Endodermal cell (in vitro differentiated cells): Measurements from ENCODE around the gene TBXAS1. TPM values are rescaled to one million over a fixed set of nuclear protein-coding genes. Genes with fewer than 3 reads are reported as not detected.

Experiments used
- DNase-seq: peaks from one replicate; pipeline ENCODE4 v3.0.0-alpha.2; 2017
- H3K27ac ChIP-seq: 2 replicates; pipeline ENCODE4 v1.5.1; 2013; ENCODE audit warnings: mild to moderate bottlenecking, low read depth, low read length, moderate library complexity
- H3K27me3 ChIP-seq: 2 replicates; pipeline ENCODE4 v1.6.1; 2013; ENCODE audit warnings: mild to moderate bottlenecking, low read length, moderate library complexity; ENCODE audit not compliant: insufficient read depth, control insufficient read depth, poor library complexity, severe bottlenecking
- H3K36me3 ChIP-seq: 2 replicates; pipeline ENCODE4 v1.7.0; 2013; ENCODE audit warnings: mild to moderate bottlenecking, low read length, moderate library complexity; ENCODE audit not compliant: control insufficient read depth, insufficient read depth
- H3K4me1 ChIP-seq: one replicate; pipeline ENCODE4 v1.7.0; 2013; ENCODE audit warnings: low read length; ENCODE audit not compliant: control insufficient read depth, insufficient read depth
- H3K4me3 ChIP-seq: 2 replicates; pipeline ENCODE4 v1.5.1; 2013; ENCODE audit warnings: mild to moderate bottlenecking, low read length, moderate library complexity
- H3K9ac ChIP-seq: 2 replicates; pipeline ENCODE4 v1.6.1; 2013; ENCODE audit warnings: mild to moderate bottlenecking, low read length, moderate library complexity; ENCODE audit not compliant: poor library complexity, severe bottlenecking; ENCODE audit errors: extremely low read depth
- H3K9me3 ChIP-seq: 2 replicates; pipeline ENCODE4 v1.6.1; 2013; ENCODE audit warnings: mild to moderate bottlenecking, low read length, moderate library complexity; ENCODE audit not compliant: control insufficient read depth
- H3K27ac Mint-ChIP-seq: 2 replicates; pipeline ENCODE4 v1.8.0; 2020; ENCODE audit warnings: mixed read lengths
- H3K27me3 Mint-ChIP-seq: 2 replicates; pipeline ENCODE4 v1.8.0; 2021; ENCODE audit warnings: mild to moderate bottlenecking, mixed read lengths; ENCODE audit not compliant: insufficient read depth
- H3K36me3 Mint-ChIP-seq: 2 replicates; pipeline ENCODE4 v1.8.0; 2020; ENCODE audit warnings: low read depth, mixed read lengths
- H3K4me1 Mint-ChIP-seq: 2 replicates; pipeline ENCODE4 v1.8.0; 2020; ENCODE audit warnings: mixed read lengths
- H3K4me3 Mint-ChIP-seq: 2 replicates; pipeline ENCODE4 v1.8.0; 2020; ENCODE audit warnings: mild to moderate bottlenecking, moderate library complexity, mixed read lengths
- H3K9me3 Mint-ChIP-seq: 2 replicates; pipeline ENCODE4 v1.8.0; 2020; ENCODE audit warnings: mild to moderate bottlenecking, mixed read lengths
- CTCF ChIP-seq: fragments of 200-600 bp; sonication (generic); conservative IDR thresholded peaks from 2 replicates; pipeline ENCODE4 v1.5.0; 2021; ENCODE audit warnings: antibody characterized with exemption, mild to moderate bottlenecking
- WGBS, 2 experiments: methylation state at CpG; one replicate each; pipeline versions ENCODE4 v1.1.5 to v1.1.7; 2013; ENCODE audit warnings: missing lambda C conversion rate in 2 of 2, mixed read lengths in 1 of 2; ENCODE audit not compliant: insufficient coverage in 1 of 2, insufficient read length in 1 of 2; 5-methylcytosine and 5-hydroxymethylcytosine counted together
- total RNA-seq, 2 donors: library from RNA; stranded (reverse); fragmentation: NEBNext Ultra II Directional in 1 of 2; extraction: Animal tissue kit (Norgen Biotek cat#: 25700) in 1 of 2; gene quantifications; 2 replicates in 1 of 2; 3 replicates in 1 of 2; pipeline ENCODE4 v1.2.1, GENCODE V29; 2021

TBXAS1 gene
- total RNA-seq, 2 donors from 2014 or later = 7.6 to 13.5 TPM

GRCh38 chr7:139948167-139948566 is 119.1 kb downstream of the TBXAS1 start:
- 87% methylated on average over 2 of the region's 2 CpGs; no CpG with 5 or more reads in 1 of the 2 experiments for WGBS, 2 experiments
- H3K27me3 ChIP-seq = no peaks in the 10 kb centered on the region
- H3K36me3 Mint-ChIP-seq = peaks cover 2% of the 10 kb centered on the region
- no peaks in the 10 kb centered on the region for H3K4me1 ChIP-seq
- no peak overlapping the region for H3K4me3 Mint-ChIP-seq
- H3K27ac Mint-ChIP-seq = no peak overlapping the region
- H3K27me3 Mint-ChIP-seq = peaks cover 2% of the 10 kb centered on the region
- no peak for TF ChIP-seq CTCF
- H3K4me3 ChIP-seq = no peak overlapping the region
- H3K27ac ChIP-seq = no peak overlapping the region
- DNase-seq = no peak
- H3K4me1 Mint-ChIP-seq = peaks cover 2% of the 10 kb centered on the region
- peaks cover 18% of the 10 kb centered on the region for H3K9me3 Mint-ChIP-seq
- H3K9ac ChIP-seq = no peak overlapping the region
- peaks cover 18% of the 10 kb centered on the region for H3K9me3 ChIP-seq
- no peaks in the 10 kb centered on the region for H3K36me3 ChIP-seq

GRCh38 chr7:139948587-139949335 is 119.7 kb downstream of the TBXAS1 start:
- no peak for TF ChIP-seq CTCF
- Histone ChIP-seq H3K27me3 (no peaks in the 10 kb centered on the region), H3K9ac (no peak overlapping the region), H3K4me1 (no peaks in the 10 kb centered on the region), H3K27ac (no peak overlapping the region), H3K36me3 (no peaks in the 10 kb centered on the region), H3K9me3 (peaks cover 18% of the 10 kb centered on the region), H3K4me3 (no peak overlapping the region)
- H3K36me3 Mint-ChIP-seq = peaks cover 2% of the 10 kb centered on the region
- H3K4me3 Mint-ChIP-seq = no peak overlapping the region
- no peak for DNase-seq
- peaks cover 6% of the 10 kb centered on the region for H3K4me1 Mint-ChIP-seq
- H3K9me3 Mint-ChIP-seq = peaks cover 18% of the 10 kb centered on the region
- WGBS, 2 experiments = 93 to 96% methylated on average over 8 to 10 of the region's 10 CpGs
- peaks cover 2% of the 10 kb centered on the region for H3K27me3 Mint-ChIP-seq
- no peak overlapping the region for H3K27ac Mint-ChIP-seq

GRCh38 chr7:139949629-139950028 is 120.6 kb downstream of the TBXAS1 start:
- Mint-ChIP-seq H3K9me3 (peaks cover 18% of the 10 kb centered on the region), H3K4me1 (peaks cover 6% of the 10 kb centered on the region), H3K27me3 (peaks cover 2% of the 10 kb centered on the region), H3K4me3 (no peak overlapping the region), H3K27ac (no peak overlapping the region), H3K36me3 (peaks cover 2% of the 10 kb centered on the region)
- H3K4me3 ChIP-seq = no peak overlapping the region
- no peaks in the 10 kb centered on the region for H3K36me3 ChIP-seq
- H3K9ac ChIP-seq = no peak overlapping the region
- peaks cover 18% of the 10 kb centered on the region for H3K9me3 ChIP-seq
- WGBS, 2 experiments = 94 to 95% methylated on average over 2 to 3 of the region's 3 CpGs
- H3K27ac ChIP-seq = no peak overlapping the region
- TF ChIP-seq CTCF = no peak
- H3K27me3 ChIP-seq = no peaks in the 10 kb centered on the region
- H3K4me1 ChIP-seq = no peaks in the 10 kb centered on the region
- no peak for DNase-seq
